Neural cell (in vitro differentiated cells): ENCODE data around the gene TCF4. TPM values are rescaled to one million over a fixed set of nuclear protein-coding genes. Genes with fewer than 3 reads are reported as not detected.

Experiments used
- H2AFZ ChIP-seq: fragments of 200-600, 300-800 bp; sonication (generic), shearing (Covaris generic); 2 replicates; pipeline ENCODE4 v1.6.0; 2014; ENCODE audit warnings: low read depth, mild to moderate bottlenecking, antibody characterized with exemption, low read length, moderate library complexity
- H3F3A ChIP-seq: fragments of 200-600 bp; shearing (Covaris generic); 2 replicates; pipeline ENCODE4 v1.6.1; 2016; ENCODE audit warnings: mild to moderate bottlenecking, moderate library complexity, mixed read lengths, antibody characterized with exemption, low read length; ENCODE audit not compliant: insufficient read depth, poor library complexity, severe bottlenecking
- H3K27ac ChIP-seq: fragments of 200-600, 300-800 bp; sonication (generic), shearing (Covaris generic); 2 replicates; pipeline ENCODE4 v1.5.1; 2014; ENCODE audit warnings: mild to moderate bottlenecking, low read length, moderate library complexity
- H3K27me3 ChIP-seq: fragments of 300-800, 200-600 bp; sonication (generic), shearing (Covaris generic); 2 replicates; pipeline ENCODE4 v1.6.0; 2014; ENCODE audit warnings: mild to moderate bottlenecking, low read depth, low read length, moderate library complexity; ENCODE audit not compliant: insufficient read depth
- H3K36me3 ChIP-seq: fragments of 300-800, 200-600 bp; sonication (generic), shearing (Covaris generic); 2 replicates; pipeline ENCODE4 v1.5.1; 2014; ENCODE audit warnings: mild to moderate bottlenecking, antibody characterized with exemption, low read length, moderate library complexity; ENCODE audit not compliant: insufficient read depth
- H3K4me2 ChIP-seq: fragments of 300-800, 200-600 bp; sonication (generic), shearing (Covaris generic); 2 replicates; pipeline ENCODE4 v1.6.0; 2014; ENCODE audit warnings: mild to moderate bottlenecking, low read length
- H3K4me3 ChIP-seq: fragments of 300-800, 200-600 bp; sonication (generic), shearing (Covaris generic); 2 replicates; pipeline ENCODE4 v1.5.1; 2014; ENCODE audit warnings: mild to moderate bottlenecking, low read length, moderate library complexity
- H3K79me2 ChIP-seq: fragments of 200-600 bp; shearing (Covaris generic); replicated peaks from 2 replicates; pipeline ENCODE4 v1.6.0; 2014; ENCODE audit warnings: mild to moderate bottlenecking, low read length, moderate library complexity; ENCODE audit not compliant: insufficient read depth
- H3K9ac ChIP-seq: fragments of 300-800, 200-600 bp; sonication (generic), shearing (Covaris generic); 2 replicates; pipeline ENCODE4 v1.6.1; 2016; ENCODE audit warnings: mild to moderate bottlenecking, low read length, mixed read lengths
- H3K9me2 ChIP-seq: fragments of 200-600 bp; shearing (Covaris generic); 2 replicates; pipeline ENCODE4 v1.6.1; 2016; ENCODE audit warnings: mild to moderate bottlenecking, low read length, mixed read lengths; ENCODE audit not compliant: insufficient read depth
- H3K9me3 ChIP-seq: fragments of 200-600, 300-800 bp; sonication (generic), shearing (Covaris generic); 2 replicates; pipeline ENCODE4 v1.6.1; 2016; ENCODE audit warnings: mild to moderate bottlenecking, mixed run types, low read length, moderate library complexity, mixed read lengths
- H4K20me1 ChIP-seq: fragments of 200-600 bp; shearing (Covaris generic); 2 replicates; pipeline ENCODE4 v1.6.1; 2016; ENCODE audit warnings: mild to moderate bottlenecking, mixed run types; ENCODE audit not compliant: insufficient read depth
- EP300 ChIP-seq: fragments of 450-650 bp; conservative IDR thresholded peaks from 2 replicates; pipeline ENCODE4 v1.6.1; 2014; ENCODE audit warnings: antibody characterized with exemption, mild to moderate bottlenecking, moderate library complexity; ENCODE audit not compliant: poor library complexity, severe bottlenecking
- EZH2 ChIP-seq: fragments of 200-600, 300-800 bp; shearing (Covaris generic), sonication (generic); IDR thresholded peaks from 2 replicates; pipeline ENCODE4 v1.6.1; 2014; ENCODE audit warnings: antibody characterized with exemption, low read length, borderline replicate concordance, mild to moderate bottlenecking; ENCODE audit not compliant: insufficient read depth, poor library complexity, severe bottlenecking
- MXI1 ChIP-seq: fragments of 450-650 bp; conservative IDR thresholded peaks from 2 replicates; pipeline ENCODE4 v1.6.1; 2014; ENCODE audit warnings: antibody characterized with exemption, mild to moderate bottlenecking; ENCODE audit not compliant: poor library complexity, severe bottlenecking
- POLR2AphosphoS5 ChIP-seq: IDR thresholded peaks from 2 replicates; pipeline ENCODE4 v1.6.1; 2012
- RAD21 ChIP-seq: fragments of 450-650 bp; conservative IDR thresholded peaks from 2 replicates; pipeline ENCODE4 v1.6.1; 2014; ENCODE audit warnings: antibody characterized with exemption, mild to moderate bottlenecking, moderate library complexity
- SMC3 ChIP-seq: fragments of 450-650 bp; conservative IDR thresholded peaks from 2 replicates; pipeline ENCODE4 v1.6.1; 2014; ENCODE audit warnings: antibody characterized with exemption, mild to moderate bottlenecking, moderate library complexity; ENCODE audit not compliant: poor library complexity
- TAF1 ChIP-seq: IDR thresholded peaks from 2 replicates; pipeline ENCODE4 v1.6.1; 2012; ENCODE audit warnings: low read depth
- polyA plus RNA-seq: library from polyadenylated mRNA; depleted of rRNA; stranded (reverse); fragments of >200 nt; gene quantifications from 2 replicates; pipeline ENCODE4 v1.2.3, GENCODE V29; 2014
- TF ChIP-seq, protein P1 (sequence below): fragments of 450-650 bp; IDR thresholded peaks from 2 replicates; pipeline ENCODE4 v1.5.1; 2014; ENCODE audit warnings: antibody characterized with exemption, mild to moderate bottlenecking, moderate library complexity; ENCODE audit not compliant: poor library complexity, severe bottlenecking
- TF ChIP-seq, protein P2 (sequence below): IDR thresholded peaks from 2 replicates; pipeline ENCODE4 v1.6.1; 2012; ENCODE audit warnings: borderline replicate concordance

TCF4 gene
- polyA plus RNA-seq, 1 donor from 2014 or later: 7.0 TPM

DNA sequence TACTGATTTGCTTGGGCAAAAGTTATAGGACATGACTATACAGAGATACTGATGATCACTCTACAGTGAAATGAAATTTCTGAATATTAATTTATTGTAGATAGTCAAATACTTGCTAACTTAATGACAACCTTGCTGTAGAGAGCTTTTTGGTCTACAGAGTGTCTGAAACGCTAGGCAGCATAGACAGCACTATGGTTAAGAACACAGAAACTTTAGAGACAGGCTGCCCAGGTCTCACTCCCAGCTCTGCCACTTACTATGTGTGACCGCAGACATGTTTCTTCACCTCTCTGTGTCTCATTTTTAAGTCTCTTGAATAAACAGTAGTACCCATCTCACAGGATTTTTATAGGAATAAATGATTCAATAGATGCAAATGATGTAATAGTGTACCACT lies 247.0 kb downstream of the TCF4 start:
- H3K4me3 ChIP-seq: no peak overlapping the region
- no peaks in the 10 kb centered on the region for H3K79me2 ChIP-seq
- no peaks in the 10 kb centered on the region for H3K36me3 ChIP-seq
- H3K27me3 ChIP-seq: no peaks in the 10 kb centered on the region
- H3K4me2 ChIP-seq: no peak overlapping the region
- H3K9me2 ChIP-seq: no peaks in the 10 kb centered on the region
- no peaks in the 10 kb centered on the region for H4K20me1 ChIP-seq
- H2AFZ ChIP-seq: no peak overlapping the region
- peaks cover 3% of the 10 kb centered on the region for H3F3A ChIP-seq
- no peak overlapping the region for H3K27ac ChIP-seq
- no peaks in the 10 kb centered on the region for H3K9me3 ChIP-seq
- H3K9ac ChIP-seq: no peak overlapping the region
- TF ChIP-seq, protein P1, sequence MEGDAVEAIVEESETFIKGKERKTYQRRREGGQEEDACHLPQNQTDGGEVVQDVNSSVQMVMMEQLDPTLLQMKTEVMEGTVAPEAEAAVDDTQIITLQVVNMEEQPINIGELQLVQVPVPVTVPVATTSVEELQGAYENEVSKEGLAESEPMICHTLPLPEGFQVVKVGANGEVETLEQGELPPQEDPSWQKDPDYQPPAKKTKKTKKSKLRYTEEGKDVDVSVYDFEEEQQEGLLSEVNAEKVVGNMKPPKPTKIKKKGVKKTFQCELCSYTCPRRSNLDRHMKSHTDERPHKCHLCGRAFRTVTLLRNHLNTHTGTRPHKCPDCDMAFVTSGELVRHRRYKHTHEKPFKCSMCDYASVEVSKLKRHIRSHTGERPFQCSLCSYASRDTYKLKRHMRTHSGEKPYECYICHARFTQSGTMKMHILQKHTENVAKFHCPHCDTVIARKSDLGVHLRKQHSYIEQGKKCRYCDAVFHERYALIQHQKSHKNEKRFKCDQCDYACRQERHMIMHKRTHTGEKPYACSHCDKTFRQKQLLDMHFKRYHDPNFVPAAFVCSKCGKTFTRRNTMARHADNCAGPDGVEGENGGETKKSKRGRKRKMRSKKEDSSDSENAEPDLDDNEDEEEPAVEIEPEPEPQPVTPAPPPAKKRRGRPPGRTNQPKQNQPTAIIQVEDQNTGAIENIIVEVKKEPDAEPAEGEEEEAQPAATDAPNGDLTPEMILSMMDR: no peak
- TF ChIP-seq POLR2AphosphoS5 (no peak), EZH2 (no peak), SMC3 (no peak), RAD21 (no peak), MXI1 (no peak), EP300 (no peak), TAF1 (no peak)
- TF ChIP-seq, protein P2, sequence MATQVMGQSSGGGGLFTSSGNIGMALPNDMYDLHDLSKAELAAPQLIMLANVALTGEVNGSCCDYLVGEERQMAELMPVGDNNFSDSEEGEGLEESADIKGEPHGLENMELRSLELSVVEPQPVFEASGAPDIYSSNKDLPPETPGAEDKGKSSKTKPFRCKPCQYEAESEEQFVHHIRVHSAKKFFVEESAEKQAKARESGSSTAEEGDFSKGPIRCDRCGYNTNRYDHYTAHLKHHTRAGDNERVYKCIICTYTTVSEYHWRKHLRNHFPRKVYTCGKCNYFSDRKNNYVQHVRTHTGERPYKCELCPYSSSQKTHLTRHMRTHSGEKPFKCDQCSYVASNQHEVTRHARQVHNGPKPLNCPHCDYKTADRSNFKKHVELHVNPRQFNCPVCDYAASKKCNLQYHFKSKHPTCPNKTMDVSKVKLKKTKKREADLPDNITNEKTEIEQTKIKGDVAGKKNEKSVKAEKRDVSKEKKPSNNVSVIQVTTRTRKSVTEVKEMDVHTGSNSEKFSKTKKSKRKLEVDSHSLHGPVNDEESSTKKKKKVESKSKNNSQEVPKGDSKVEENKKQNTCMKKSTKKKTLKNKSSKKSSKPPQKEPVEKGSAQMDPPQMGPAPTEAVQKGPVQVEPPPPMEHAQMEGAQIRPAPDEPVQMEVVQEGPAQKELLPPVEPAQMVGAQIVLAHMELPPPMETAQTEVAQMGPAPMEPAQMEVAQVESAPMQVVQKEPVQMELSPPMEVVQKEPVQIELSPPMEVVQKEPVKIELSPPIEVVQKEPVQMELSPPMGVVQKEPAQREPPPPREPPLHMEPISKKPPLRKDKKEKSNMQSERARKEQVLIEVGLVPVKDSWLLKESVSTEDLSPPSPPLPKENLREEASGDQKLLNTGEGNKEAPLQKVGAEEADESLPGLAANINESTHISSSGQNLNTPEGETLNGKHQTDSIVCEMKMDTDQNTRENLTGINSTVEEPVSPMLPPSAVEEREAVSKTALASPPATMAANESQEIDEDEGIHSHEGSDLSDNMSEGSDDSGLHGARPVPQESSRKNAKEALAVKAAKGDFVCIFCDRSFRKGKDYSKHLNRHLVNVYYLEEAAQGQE: no peak

DNA sequence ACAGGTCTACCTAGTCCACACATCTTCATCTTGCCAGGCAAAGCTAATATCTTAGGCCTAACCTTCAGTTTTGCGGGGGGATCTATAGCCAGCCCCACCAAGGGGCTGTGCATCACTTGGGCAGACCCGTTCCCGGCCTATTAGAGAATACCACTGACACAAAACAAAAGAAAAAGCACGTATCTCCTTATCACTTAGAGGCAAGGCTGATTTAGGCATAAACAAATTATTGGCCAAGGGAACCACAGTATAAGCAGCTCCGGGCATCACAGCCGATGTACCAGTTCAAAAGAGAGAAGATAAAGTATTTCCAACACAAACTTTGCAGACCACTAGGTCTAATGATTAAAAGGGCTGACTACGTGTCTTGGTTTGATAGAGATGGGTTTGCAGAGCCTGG lies 248.0 kb downstream of the TCF4 start:
- no peaks in the 10 kb centered on the region for H3K27me3 ChIP-seq
- no peaks in the 10 kb centered on the region for H3K79me2 ChIP-seq
- H3K4me3 ChIP-seq: no peak overlapping the region
- H2AFZ ChIP-seq: no peak overlapping the region
- peaks cover 3% of the 10 kb centered on the region for H3F3A ChIP-seq
- no peaks in the 10 kb centered on the region for H3K36me3 ChIP-seq
- no peak overlapping the region for H3K4me2 ChIP-seq
- H3K27ac ChIP-seq: no peak overlapping the region
- H3K9me3 ChIP-seq: no peaks in the 10 kb centered on the region
- no peaks in the 10 kb centered on the region for H4K20me1 ChIP-seq
- H3K9me2 ChIP-seq: no peaks in the 10 kb centered on the region
- no peak for TF ChIP-seq TAF1
- no peak for TF ChIP-seq RAD21
- TF ChIP-seq, protein P1: no peak
- no peak for TF ChIP-seq SMC3
- TF ChIP-seq MXI1: no peak
- no peak for TF ChIP-seq EP300
- TF ChIP-seq POLR2AphosphoS5: no peak
- H3K9ac ChIP-seq: no peak overlapping the region
